ENCODE measurements around the gene PDX1.

The PDX1 gene

GRCh38 chr13:27925220-27925991, 5.6 kb downstream of the PDX1 start:
- H3K4me2 ChIP-seq (ENCODE audit: low read length) = no peak overlapping the region
- H3F3A ChIP-seq (ENCODE audit: insufficient read depth, low read length) = no peaks in the 10 kb centered on the region
- TF ChIP-seq EZH2 (IDR thresholded peaks at IDR 0.05; ENCODE audit: borderline replicate concordance, low read length) = no peak
- no peak for TF ChIP-seq CTCF (IDR thresholded peaks at IDR 0.05; ENCODE audit: low read length)
- H3K9me2 ChIP-seq (ENCODE audit: low read depth, low read length) = no peaks in the 10 kb centered on the region
- H2AFZ ChIP-seq (ENCODE audit: low read length) = no peak overlapping the region
- H3K9me3 ChIP-seq (ENCODE audit: low read length) = no peaks in the 10 kb centered on the region
- H3K27ac ChIP-seq (ENCODE audit: low read depth, low read length, poor library complexity, severe bottlenecking) = no peak overlapping the region
- H3K4me3 ChIP-seq (ENCODE audit: low read depth, low read length, poor library complexity, severe bottlenecking) = no peak overlapping the region
- H3K9ac ChIP-seq (ENCODE audit: low read length) = no peak overlapping the region
- no peaks in the 10 kb centered on the region for H3K36me3 ChIP-seq (ENCODE audit: insufficient read depth, low read length)
- no peaks in the 10 kb centered on the region for H4K20me1 ChIP-seq (ENCODE audit: insufficient read depth, low read length)
- H3K79me2 ChIP-seq (ENCODE audit: insufficient read depth, low read length) = no peaks in the 10 kb centered on the region
- H3K4me1 ChIP-seq (ENCODE audit: insufficient read depth, low read length, severe bottlenecking) = no peaks in the 10 kb centered on the region
- 0 out of 2 replicates have a peak, but pooled peaks cover 2% of the 10 kb centered on the region for H3K27me3 ChIP-seq (ENCODE audit: insufficient read depth, low read length)

- Histone ChIP-seq H4K20me1 (ENCODE audit: insufficient read depth, low read length) (no peaks in the 10 kb centered on the region), H3K27me3 (ENCODE audit: insufficient read depth, low read length) (0 out of 2 replicates have a peak, but pooled peaks cover 2% of the 10 kb centered on the region)
These were observed 7.0 kb downstream of the PDX1 start for GRCh38 chr13:27926644-27927434.

More at GRCh38 chr13:27926644-27927434, 7.0 kb downstream of the PDX1 start:
- Histone ChIP-seq H3K36me3 (ENCODE audit: insufficient read depth, low read length) (no peaks in the 10 kb centered on the region), H3K9ac (ENCODE audit: low read length) (no peak overlapping the region), H3K27ac (ENCODE audit: low read depth, low read length, poor library complexity, severe bottlenecking) (no peak overlapping the region), H3F3A (ENCODE audit: insufficient read depth, low read length) (no peaks in the 10 kb centered on the region), H3K4me3 (ENCODE audit: low read depth, low read length, poor library complexity, severe bottlenecking) (no peak overlapping the region), H3K4me2 (ENCODE audit: low read length) (no peak overlapping the region), H3K9me3 (ENCODE audit: low read length) (no peaks in the 10 kb centered on the region), H3K9me2 (ENCODE audit: low read depth, low read length) (no peaks in the 10 kb centered on the region), H2AFZ (ENCODE audit: low read length) (no peak overlapping the region), H3K79me2 (ENCODE audit: insufficient read depth, low read length) (no peaks in the 10 kb centered on the region), H3K4me1 (ENCODE audit: insufficient read depth, low read length, severe bottlenecking) (no peaks in the 10 kb centered on the region)
- TF ChIP-seq CTCF (IDR thresholded peaks at IDR 0.05; ENCODE audit: low read length) (no peak), EZH2 (IDR thresholded peaks at IDR 0.05; ENCODE audit: borderline replicate concordance, low read length) (no peak)
